HT1080 (cell line): Measurements from ENCODE around the gene TTC38. TPM values are rescaled to one million over a fixed set of nuclear protein-coding genes. Genes with fewer than 3 reads are reported as not detected.
A peak's percentile ranks its signal among the peaks of the same experiment; 100 is the strongest.
"Not testable (repeated sequence)": the region's sequence is repeated elsewhere in the genome, so short reads cannot be mapped to it uniquely, and the experiment has no call there.

ENCODE experiments used
- DNase-seq: peaks from one replicate; pipeline ENCODE4 v3.0.0-alpha.2; 2015; ENCODE audit warnings: low read depth
- total RNA-seq: library from RNA; depleted of rRNA; stranded (reverse); fragments of >200 nt; shearing (Covaris generic); gene quantifications from 2 replicates; pipeline ENCODE4 v1.2.3, GENCODE V29; 2014

Gene TTC38
- total RNA-seq, 1 experiment from 2014 or later, result 26.0 TPM

DNA sequence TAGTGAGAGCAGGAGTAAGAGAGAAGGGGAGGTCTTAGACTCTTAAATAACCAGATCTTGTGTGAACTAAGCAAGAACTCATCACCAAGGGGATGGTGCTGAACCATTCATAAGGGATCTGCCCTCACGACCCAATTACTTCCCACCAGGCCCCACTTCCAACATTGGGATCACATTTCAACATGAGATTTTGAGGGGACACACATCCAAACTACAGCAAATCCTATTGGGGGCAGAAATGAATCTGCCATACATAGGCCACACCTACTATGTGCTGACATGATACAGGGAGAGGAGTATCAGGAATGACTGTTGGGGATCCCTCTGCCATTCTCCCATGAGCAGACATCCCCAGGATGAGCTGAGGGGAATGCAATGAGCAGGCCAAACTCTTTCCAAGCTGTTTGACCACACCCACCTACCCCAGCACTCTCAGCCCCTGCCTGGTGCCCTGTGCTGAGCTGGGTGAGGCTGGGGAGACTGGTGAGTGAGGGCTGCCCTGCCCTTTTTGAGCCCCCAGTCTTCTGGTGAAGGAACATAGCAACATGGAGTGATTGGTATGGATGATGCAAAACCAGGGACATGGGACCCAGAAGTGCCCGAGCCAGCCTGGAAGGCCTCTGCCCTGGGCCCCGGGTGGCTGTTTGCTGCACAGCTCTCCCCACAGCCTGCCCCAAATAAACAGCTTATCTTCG, 27.6 kb downstream of the TTC38 start:
- DNase-seq, result no peak

DNA sequence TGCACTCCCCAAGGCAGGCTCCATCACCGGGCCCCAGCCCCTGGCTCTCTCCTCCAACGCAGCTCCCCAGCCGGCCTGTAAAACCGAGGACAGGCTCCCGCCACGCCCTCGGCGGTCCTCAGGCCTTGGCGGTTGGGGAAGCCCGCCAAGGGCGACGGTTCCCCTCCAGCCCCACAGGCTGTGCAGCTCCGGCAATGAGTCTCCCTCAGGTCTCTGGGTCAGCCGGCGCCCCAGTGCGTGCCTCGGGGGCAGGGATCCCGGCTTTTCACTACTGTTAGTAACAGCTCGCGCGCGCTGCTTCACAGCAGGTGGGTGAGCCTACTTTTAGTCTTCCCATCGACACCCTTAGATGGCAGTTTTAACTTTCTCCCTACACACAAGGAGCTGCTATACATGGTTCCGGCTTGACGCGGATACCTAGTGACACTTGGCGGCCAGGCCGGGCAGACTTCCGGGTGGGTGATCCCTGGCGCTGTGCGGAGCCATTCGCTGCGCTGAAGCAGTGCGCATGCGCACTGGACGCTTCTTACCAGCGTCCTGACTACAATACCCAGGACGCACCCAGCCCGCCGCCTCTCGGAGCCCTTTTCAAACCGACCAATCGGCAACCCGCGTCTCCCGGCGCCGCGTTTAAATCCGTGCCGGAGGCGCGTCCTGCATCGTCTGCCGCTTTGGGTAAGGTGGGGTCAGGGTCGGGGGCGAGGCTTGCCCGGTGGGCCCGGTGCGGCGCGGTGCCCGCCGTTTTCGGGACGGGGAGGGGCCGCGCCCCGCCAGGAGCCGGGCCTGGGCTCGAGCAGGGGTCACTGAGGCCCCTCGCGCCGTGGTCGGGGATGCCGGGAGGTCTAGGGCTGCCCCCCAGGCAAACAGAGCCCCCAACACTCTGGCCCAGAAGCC, 28.7 kb downstream of the TTC38 start, which contains the start of gene GTSE1:
GTSE1 (plus strand) TSS at position 614 of the 894 bp plus-strand sequence. CDS start 531 bp downstream, outside the sequence.
- peak; percentile 98 for DNase-seq

DNA sequence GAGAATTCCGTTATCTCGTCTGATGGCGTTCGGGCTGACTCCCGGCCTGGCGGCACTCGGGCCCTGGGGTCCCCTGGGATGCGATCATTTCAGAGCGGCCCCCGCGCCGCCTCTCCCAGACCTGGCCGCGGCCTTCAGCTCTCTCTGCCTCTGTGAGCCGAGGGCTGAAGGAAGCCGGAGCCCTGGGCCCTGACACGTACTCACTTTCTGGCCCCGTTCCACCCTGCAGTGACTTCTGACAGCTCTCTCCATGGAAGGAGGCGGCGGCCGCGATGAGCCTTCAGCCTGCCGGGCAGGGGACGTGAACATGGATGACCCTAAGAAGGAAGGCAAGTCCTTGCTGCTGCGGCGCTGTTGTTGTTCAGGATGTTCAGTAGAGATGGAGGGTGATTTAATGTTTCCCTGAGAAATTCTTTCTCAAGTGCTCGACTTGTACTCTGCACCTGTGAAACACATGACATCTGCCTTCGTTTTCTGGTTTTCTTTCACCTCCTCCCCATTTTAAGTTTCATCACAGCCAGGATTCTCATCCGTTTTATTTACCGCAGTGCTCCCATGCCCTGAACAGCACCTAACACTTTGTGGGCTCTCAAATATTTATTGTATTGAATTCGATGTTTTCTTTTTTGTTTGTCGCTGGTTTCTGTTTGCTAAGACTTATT, 29.5 kb downstream of the TTC38 start:
- DNase-seq, result peak; percentile 42

DNA sequence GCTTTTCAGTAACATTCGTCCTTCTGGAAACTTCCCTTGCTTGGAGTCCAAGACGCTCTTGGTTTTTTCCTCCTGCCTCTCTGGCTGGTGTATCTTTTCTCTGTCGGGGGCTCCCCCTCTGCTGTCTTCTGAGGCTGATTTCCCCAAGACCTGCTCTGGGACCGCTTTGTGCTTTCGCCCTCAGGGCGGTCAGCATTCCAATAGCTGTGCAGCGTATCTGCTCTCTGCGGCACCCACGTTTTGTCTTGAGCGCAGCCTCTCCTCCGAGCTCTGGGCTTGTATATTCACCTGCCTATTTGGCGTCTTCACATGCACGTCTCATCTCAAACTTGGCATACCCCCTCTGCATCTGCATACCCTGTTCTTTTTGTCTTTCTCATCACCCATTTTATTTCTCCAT, 31.3 kb downstream of the TTC38 start:
- no peak for DNase-seq

DNA sequence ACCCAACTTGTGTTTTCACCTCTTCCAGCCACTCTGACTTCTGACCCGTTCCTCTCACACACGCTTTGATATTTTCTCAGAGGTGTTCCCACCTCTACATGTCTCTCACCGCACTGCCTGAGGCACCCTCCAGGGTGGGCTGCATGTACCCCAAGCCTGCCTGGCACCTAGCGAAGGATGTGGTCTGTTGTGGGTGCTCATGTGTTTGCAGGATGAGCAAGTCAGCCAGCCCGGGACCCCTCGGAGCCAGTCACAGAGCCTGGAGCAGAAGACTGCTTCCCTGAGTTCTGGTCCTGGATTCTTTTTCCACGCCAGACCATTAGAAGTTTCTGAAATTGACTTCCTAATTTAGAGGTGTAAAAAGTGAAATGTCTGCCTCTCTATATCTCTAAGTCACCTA, 32.7 kb downstream of the TTC38 start:
- DNase-seq, result no peak

DNA sequence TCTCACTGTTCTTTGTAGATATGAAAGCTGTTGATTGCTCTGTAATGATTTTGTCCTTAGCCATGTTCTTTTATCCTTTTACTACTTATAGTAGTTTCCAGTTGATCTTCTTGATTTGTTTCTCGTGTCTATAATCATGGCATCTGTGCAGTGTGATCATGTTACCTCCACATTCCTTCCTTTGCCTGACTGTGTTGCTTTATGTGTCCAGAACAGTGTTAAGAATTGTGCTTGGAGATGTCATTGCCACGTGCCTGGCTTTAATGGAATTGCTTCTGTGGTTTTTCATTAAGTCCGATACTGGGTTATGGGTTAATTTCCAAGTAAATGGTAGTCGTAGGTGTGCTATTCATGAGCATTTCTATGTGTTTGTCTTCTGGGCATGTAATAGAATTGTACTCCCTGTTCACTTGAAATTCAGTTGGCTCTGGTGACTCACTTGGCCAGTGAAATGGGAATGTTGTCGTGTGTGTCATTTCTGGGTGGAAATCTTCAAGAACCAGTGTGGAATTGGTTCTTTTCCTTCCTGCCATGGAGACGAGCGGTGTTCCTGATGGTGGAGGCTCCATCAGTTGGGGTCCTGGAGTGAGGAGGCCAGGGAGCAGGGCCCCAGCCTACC, 35.6 kb downstream of the TTC38 start:
- DNase-seq, result peak; percentile 20

DNA sequence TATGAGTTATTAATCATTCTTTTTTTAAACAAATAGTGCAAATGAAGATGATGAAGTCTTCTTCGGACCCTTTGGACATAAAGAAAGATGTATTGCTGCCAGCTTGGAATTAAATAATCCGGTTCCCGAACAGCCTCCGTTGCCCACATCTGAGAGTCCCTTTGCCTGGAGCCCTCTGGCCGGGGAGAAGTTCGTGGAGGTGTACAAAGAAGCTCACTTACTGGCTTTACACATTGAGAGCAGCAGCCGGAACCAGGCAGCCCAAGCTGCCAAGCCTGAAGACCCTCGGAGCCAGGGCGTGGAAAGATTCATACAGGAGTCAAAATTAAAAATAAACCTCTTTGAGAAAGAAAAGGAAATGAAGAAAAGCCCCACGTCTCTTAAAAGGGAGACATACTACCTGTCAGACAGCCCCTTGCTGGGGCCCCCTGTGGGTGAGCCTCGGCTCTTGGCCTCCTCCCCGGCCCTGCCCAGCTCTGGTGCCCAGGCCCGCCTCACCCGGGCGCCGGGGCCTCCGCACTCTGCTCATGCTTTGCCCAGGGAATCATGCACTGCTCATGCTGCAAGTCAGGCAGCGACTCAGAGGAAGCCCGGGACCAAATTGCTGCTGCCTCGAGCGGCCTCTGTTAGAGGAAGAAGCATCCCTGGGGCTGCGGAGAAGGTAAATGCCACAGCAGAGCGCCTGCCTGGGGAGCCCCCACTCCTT, 40.6 kb downstream of the TTC38 start:
- no peak for DNase-seq

DNA sequence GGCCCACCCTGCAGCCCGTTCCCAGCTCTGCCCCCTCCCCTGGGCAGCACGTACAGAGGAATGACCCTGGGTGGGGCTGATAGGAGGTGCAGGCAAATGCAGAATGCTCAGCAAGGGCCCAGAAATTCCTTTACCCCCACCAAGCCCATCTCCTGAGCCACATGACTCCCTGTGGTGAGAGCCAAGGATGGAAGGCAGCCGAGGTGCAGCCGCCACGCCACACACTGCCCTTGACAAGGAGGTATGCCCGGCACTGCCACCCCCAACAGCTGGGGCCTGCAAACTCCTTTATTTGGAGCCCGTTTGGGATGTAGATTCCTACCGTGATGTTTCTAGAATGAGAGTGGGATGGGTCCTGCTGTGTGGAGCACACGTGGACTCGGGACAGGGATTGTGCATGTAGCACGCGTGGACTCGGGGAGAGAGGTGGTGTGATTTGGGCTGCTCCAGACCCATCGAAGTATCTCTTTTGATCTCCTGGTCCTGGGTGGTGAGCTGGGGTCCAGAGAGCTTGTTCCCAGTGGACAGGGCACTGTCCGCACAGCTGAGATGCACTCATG, 41.8 kb downstream of the TTC38 start:
- DNase-seq, result no peak

DNA sequence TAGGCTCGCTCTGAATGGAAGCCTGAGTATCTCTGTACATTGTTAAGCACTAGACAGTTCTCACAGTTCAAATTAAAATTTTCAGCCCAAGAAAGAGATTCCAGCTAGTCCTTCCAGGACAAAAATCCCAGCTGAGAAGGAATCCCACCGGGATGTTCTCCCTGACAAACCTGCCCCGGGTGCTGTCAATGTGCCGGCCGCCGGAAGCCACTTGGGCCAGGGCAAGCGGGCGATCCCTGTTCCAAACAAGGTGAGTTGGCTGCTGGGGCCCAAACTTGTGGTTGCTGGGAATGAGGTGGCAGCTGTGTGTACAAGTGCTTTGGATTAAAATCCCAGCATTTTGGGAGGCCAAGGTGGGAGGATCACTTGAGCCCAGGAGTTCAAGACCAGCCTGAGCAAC, 44.2 kb downstream of the TTC38 start:
- no peak for DNase-seq

DNA sequence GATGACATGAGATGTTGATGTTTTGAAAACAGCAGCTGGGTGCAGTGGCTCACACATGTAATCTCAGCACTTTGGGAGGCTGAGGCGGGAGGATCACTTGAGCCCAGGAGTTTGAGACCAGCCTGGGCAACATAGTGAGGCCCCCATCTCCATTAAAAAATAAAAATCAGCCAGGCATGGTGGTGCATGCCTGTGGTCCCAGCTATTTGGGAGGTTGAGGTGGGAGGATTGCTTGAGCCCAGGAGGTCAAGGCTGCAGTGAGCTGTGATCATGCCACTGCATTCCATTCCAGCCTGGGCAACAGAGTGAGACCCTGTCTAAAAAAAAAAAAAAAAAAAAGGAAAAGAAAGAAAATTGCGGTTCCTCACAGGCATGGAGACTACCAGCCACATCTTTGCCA, 45.0 kb downstream of the TTC38 start:
- DNase-seq, result not testable (repeated sequence)

DNA sequence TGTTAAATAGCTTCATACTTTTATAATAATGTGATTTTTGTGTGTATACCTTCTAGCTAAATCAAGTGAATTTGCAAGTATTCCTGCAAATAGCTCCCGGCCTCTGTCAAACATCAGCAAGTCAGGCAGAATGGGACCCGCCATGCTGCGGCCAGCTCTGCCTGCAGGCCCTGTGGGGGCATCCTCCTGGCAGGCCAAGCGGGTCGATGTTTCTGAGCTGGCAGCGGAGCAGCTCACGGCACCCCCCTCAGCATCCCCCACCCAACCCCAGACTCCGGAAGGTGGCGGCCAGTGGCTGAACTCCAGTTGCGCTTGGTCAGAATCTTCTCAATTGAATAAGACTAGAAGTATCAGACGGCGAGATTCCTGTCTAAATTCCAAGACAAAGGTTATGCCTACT, 48.2 kb downstream of the TTC38 start:
- DNase-seq, result no peak

DNA sequence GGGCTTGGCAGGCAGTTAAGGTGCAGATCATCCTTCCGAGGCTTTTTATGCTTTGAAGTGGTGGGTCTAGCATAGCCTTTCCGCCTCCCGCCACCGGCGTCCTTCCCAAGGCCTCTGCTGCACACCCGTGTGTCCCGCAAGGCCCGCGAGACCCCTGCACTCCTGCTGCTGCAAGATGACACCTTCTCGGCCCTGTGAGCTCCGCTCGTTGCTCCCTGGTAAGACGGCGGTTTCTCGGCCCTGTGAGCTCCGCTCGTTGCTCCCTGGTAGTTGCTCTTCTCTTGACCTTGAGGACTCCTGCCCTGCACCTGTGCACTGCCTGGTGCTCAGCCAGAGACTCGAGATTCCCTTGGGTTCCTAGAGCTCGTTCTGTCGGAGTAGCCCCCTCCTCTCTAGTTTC, 49.8 kb downstream of the TTC38 start:
- DNase-seq, result no peak

DNA sequence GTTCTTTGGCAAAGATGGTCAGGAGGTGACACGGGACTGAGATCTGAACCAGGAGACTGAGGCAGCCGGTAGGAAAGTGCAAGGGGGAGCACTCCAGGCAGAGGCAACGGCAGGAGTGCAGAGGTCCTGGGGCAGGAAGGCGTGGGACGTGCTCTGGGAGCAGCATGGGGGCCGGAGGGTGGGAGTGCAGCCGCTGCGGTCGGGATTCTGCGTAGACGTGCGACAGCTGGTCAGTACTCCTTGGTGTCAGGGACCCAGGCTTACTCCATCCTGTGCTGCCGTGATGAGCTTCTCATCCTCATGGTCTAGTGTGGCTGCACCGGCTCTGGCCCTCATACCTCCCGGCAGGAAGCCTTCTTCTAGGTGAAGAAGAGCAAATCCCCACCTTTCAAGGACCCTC, 50.8 kb downstream of the TTC38 start:
- no peak for DNase-seq

DNA sequence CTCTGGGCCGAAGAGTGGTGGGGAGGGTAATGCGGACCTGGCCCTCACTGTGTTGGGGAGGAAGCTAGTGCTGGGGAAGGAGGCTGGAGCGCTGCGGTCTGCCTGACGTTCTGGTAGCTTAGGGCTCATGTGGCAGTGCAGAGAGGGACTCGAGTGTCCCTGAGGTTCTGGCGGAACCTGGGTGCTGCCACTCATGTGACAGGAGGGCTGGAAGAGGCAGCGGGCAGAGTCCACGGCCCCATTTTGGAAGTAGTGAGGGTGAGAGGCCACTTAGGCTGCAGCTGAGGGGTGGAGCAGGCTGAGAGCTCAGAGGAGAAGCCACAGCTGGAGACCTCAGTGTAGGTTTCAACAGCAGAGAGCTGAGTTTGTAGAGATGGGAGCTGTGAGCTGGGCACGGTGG, 51.5 kb downstream of the TTC38 start:
- no peak for DNase-seq

DNA sequence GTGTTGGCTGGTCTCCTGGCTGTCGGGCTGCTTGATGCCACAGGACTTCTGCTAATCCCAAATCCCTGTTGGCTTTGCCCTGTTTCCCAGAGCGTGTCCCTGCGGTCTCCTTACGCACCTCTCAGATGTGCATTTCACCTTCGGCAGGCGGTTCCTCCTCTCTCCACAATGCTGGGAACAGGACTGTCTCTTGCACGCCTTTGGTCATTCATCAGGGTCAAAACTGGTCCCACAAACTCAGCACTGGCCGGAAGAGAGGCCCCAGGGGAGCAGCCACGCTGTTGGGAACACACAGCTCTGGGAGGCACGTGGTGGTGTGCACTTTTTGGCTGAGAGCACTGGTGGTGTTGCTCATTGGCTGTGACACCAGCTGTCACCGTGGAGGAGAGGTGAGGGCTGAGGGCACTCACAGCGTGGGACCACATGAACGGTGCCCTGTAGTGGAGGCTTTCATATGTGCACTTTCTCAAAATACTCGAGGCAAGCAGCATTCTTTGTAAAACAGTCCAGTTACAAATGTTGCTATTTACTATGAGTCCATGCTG, 52.4 kb downstream of the TTC38 start:
- DNase-seq, result no peak

DNA sequence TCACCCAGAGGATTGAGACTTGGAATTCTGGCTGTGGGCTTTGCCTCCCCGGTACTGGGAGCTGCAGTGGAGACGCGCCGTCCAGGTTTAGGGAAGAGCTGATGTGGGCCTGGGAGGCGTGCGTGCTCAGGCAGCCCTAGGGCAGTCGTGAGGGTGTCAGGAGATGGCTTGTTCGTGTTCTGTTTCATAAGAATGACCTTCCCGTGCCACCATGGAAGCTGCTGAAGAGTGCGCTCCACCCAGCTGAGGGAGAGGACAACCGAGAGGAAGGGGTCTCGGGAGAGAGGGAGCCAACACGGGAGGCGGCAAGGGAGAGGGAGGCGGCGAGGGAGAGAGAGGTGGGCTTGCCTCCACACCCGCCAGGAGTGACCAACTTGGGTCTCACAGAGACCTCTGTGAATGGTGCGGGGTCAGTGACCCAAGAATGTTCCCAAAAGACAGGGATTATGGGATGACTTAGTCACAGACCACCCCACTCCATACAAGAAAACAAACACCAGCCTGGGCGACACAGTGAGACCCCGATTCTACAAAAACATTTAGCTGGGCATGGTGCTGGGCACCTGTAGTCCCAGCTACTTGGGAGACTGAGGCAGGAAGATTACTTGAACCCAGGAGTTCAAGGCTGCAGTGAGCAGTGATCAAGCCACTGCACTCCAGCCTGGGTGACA, 53.0 kb downstream of the TTC38 start:
- DNase-seq, result no peak

DNA sequence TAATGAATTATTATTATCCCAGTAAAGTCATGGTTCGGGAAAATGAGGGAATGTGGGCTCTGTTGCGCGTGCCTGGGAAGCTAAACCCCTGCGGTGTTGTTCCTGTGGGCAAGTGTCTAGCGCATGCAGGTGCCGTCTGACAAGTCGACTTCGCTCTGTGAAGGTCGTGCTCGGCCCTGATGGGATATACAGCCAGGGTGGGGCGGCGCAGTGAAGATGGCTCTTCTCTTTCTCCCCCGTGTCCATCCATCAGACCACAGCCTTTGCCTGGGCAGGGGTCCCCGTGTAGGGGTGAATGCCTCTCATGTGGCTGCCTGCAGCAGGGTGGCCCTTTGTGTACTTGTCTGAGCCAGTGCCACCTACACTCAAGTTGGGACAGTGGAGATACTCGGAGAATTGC, 54.9 kb downstream of the TTC38 start:
- DNase-seq, result no peak

DNA sequence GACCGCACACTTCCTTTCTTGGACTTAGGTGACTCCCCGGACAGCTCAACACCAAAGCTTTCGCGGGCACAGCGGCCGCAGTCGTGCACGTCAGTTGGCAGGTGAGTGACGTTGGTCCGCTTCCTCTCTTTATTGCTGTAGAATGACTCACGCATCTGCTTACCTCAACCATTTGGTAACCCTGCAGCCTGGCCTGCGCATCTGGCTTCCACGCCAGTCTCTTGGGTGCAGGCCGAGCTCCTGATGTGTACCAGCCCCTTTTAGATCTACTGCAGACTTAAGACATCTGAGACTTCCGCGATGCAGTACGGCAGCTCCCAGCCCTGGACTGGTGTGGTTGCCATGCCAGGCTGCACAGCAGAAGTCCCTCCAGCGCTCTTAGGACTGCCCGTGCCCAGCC, 55.4 kb downstream of the TTC38 start:
- DNase-seq, result no peak

DNA sequence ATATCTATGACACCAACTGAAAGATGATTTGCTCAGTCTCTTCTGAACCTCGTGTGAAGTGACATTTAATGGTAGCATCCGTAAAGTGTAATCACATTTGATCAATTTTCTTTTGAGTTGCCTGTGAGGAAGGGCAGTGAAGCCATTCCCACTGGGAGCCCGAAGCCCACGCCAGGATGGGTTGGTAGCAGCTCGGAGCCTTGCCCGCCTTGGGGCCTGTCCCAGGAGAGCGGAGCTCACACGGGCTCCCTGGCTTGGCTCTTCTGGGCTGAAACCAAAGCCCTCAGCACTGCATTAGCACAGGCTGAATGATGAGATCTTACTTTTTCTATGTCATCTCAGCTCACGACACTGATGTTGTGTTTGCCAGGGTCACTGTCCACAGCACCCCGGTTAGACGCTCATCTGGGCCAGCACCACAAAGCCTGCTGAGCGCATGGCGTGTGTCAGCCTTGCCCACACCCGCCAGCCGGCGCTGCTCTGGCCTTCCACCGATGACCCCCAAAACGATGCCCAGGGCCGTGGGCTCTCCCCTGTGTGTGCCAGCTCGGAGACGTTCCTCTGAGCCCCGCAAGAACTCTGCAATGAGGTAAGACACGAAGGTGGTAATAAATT, 58.4 kb downstream of the TTC38 start:
- DNase-seq, result no peak
